PC-9 (cell line): ENCODE results near the gene UGT2A1. TPM values are rescaled to one million over a fixed set of nuclear protein-coding genes. Genes with fewer than 3 reads are reported as not detected.
A peak's percentile ranks its signal among the peaks of the same experiment; 100 is the strongest.
"Not testable (repeated sequence)": the region's sequence is repeated elsewhere in the genome, so short reads cannot be mapped to it uniquely, and the experiment has no call there.

Experiments
- BruUV-seq: library from RNA; stranded (reverse); fragments of 400-500 nt; replicated peaks from 2 replicates; lab custom pipeline; 2021; lab: Mats Ljungman, UMichigan
- CTCF ChIA-PET: fragments of 300-600 bp; sonication (Branson Sonifier 250); formaldehyde crosslinking; loops from one replicate; lab custom pipeline; 2022; ENCODE audit warnings: antibody characterized with exemption; lab: Charles Lee
- POLR2A ChIA-PET: fragments of 300-600 bp; sonication (Branson Sonifier 250); formaldehyde crosslinking; loops from one replicate; lab custom pipeline; 2022; ENCODE audit warnings: antibody characterized with exemption; ENCODE audit not compliant: unreplicated experiment; lab: Charles Lee
- DNase-seq, 2 experiments: peaks; one replicate each; pipeline versions ENCODE4 v3.0.0 to v3.0.0-alpha.2; 2015 to 2022; ENCODE audit warnings: mixed read lengths in 1 of 2
- H2AFZ ChIP-seq: fragments of 200-600 bp; sonication (generic); 2 replicates; pipeline ENCODE4 v1.8.1; 2017; ENCODE audit warnings: antibody characterized with exemption
- H3F3A ChIP-seq: fragments of 200-600 bp; sonication (generic); 2 replicates; pipeline ENCODE4 v1.8.1; 2017; ENCODE audit warnings: antibody characterized with exemption, mild to moderate bottlenecking, low read depth; ENCODE audit not compliant: insufficient read depth
- H3K27ac ChIP-seq: fragments of 200-600 bp; sonication (generic); 2 replicates; pipeline ENCODE4 v1.6.1; 2016; ENCODE audit warnings: mixed run types
- H3K27me3 ChIP-seq: fragments of 200-600 bp; sonication (generic); 2 replicates; pipeline ENCODE4 v1.6.1; 2016; ENCODE audit warnings: low read depth, mixed run types; ENCODE audit not compliant: insufficient read depth
- H3K36me3 ChIP-seq: fragments of 200-600 bp; sonication (generic); 2 replicates; pipeline ENCODE4 v1.6.1; 2016; ENCODE audit warnings: low read depth, mixed run types
- H3K4me1 ChIP-seq: fragments of 200-600 bp; sonication (generic); replicated peaks from 2 replicates; pipeline ENCODE4 v1.6.1; 2016; ENCODE audit warnings: mixed run types; ENCODE audit not compliant: insufficient read depth
- H3K4me2 ChIP-seq: fragments of 200-600 bp; sonication (generic); 2 replicates; pipeline ENCODE4 v1.6.1; 2017; ENCODE audit warnings: mixed run types
- H3K4me3 ChIP-seq: fragments of 200-600 bp; sonication (generic); 2 replicates; pipeline ENCODE4 v1.6.1; 2016; ENCODE audit warnings: mixed run types
- H3K79me2 ChIP-seq: fragments of 200-600 bp; sonication (generic); 2 replicates; pipeline ENCODE4 v1.6.1; 2017; ENCODE audit warnings: low read depth, mixed run types
- H3K9me2 ChIP-seq: fragments of 200-600 bp; sonication (generic); 2 replicates; pipeline ENCODE4 v1.8.1; 2017; ENCODE audit warnings: mild to moderate bottlenecking; ENCODE audit not compliant: insufficient read depth
- H3K9me3 ChIP-seq: fragments of 200-600 bp; sonication (generic); 2 replicates; pipeline ENCODE4 v1.8.1; 2016; ENCODE audit warnings: low read depth; ENCODE audit not compliant: insufficient read depth
- H4K20me1 ChIP-seq: fragments of 200-600 bp; sonication (generic); 2 replicates; pipeline ENCODE4 v1.8.1; 2017; ENCODE audit not compliant: insufficient read depth
- CTCF ChIP-seq: fragments of 200-600 bp; sonication (generic); conservative IDR thresholded peaks from 2 replicates; pipeline ENCODE4 v1.6.1; 2017; ENCODE audit warnings: mixed run types, antibody characterized with exemption, mild to moderate bottlenecking, moderate library complexity
- EZH2 ChIP-seq: fragments of 200-600 bp; sonication (generic); IDR thresholded peaks from 2 replicates; pipeline ENCODE4 v1.8.0; 2017; ENCODE audit warnings: antibody characterized with exemption, low read depth
- intact Hi-C: fragments of 100-400 bp; cut with micrococcal nuclease; formaldehyde crosslinking; loops from one replicate; pipeline ENCODE4 v1.10.0; 2022; ENCODE audit not compliant: unreplicated experiment
- total RNA-seq: library from RNA; stranded (reverse); gene quantifications from 2 replicates; pipeline ENCODE4 v1.2.3, GENCODE V29; 2021

Gene UGT2A1
- total RNA-seq, 1 experiment from 2014 or later = not detected

- H3K9me3 ChIP-seq = no peaks in the 10 kb centered on the region
- no peak overlapping the region for H3K27ac ChIP-seq
- H3K79me2 ChIP-seq = no peaks in the 10 kb centered on the region
- ChIA-PET CTCF (no interaction called here), POLR2A (no interaction called here)
- no peaks in the 10 kb centered on the region for H3K36me3 ChIP-seq
- no peak for DNase-seq
- TF ChIP-seq EZH2 = no peak
- no peak for TF ChIP-seq CTCF
- H2AFZ ChIP-seq = no peak overlapping the region
- H3K9me2 ChIP-seq = no peaks in the 10 kb centered on the region
- no peaks in the 10 kb centered on the region for H3K27me3 ChIP-seq
- H3K4me2 ChIP-seq = no peak overlapping the region
- no peaks in the 10 kb centered on the region for H4K20me1 ChIP-seq
- no peak overlapping the region for H3K4me3 ChIP-seq
- no TSS peak for BruUV-seq
- no peaks in the 10 kb centered on the region for H3F3A ChIP-seq
- no peaks in the 10 kb centered on the region for H3K4me1 ChIP-seq
- intact Hi-C loops = no loop called here
These were observed 15.6 kb upstream of the UGT2A1 start for GRCh38 chr4:69668680-69669079.

- BruUV-seq, H3K4me1 ChIP-seq, CTCF ChIA-PET, H3K36me3 ChIP-seq, H3K9me3 ChIP-seq, H3K9me2 ChIP-seq, H3K27ac ChIP-seq, intact Hi-C loops, POLR2A ChIA-PET, H4K20me1 ChIP-seq, H3F3A ChIP-seq, H3K79me2 ChIP-seq, H3K27me3 ChIP-seq: not testable (repeated sequence)
- peak in 1 of 2 experiments; percentile 15 for DNase-seq
- Histone ChIP-seq H2AFZ (peak overlapping the region; percentile 58; the same call in 1 of the 2 replicates), H3K4me2 (peak overlapping the region; percentile 60), H3K4me3 (peak overlapping the region; percentile 43; the same call in 1 of the 2 replicates)
These were observed 11.0 kb upstream of the UGT2A1 start for GRCh38 chr4:69664009-69664408.

- H3K27ac ChIP-seq = not testable (repeated sequence)
These were observed 8.2 kb upstream of the UGT2A1 start for GRCh38 chr4:69661130-69661803.

GRCh38 chr4:69658133-69658532 lies 5.1 kb upstream of the UGT2A1 start:
- Histone ChIP-seq H2AFZ (no peak overlapping the region), H3K36me3 (no peaks in the 10 kb centered on the region), H4K20me1 (no peaks in the 10 kb centered on the region), H3K4me1 (no peaks in the 10 kb centered on the region), H3K4me3 (no peak overlapping the region), H3K9me3 (no peaks in the 10 kb centered on the region), H3F3A (no peaks in the 10 kb centered on the region), H3K9me2 (no peaks in the 10 kb centered on the region), H3K27ac (no peak overlapping the region), H3K27me3 (no peaks in the 10 kb centered on the region), H3K79me2 (no peaks in the 10 kb centered on the region), H3K4me2 (no peak overlapping the region)
- TF ChIP-seq EZH2 (no peak), CTCF (no peak)
- intact Hi-C loops = no loop called here
- ChIA-PET CTCF (no interaction called here), POLR2A (no interaction called here)
- DNase-seq = no peak
- no TSS peak for BruUV-seq

More at GRCh38 chr4:69661130-69661803, 8.2 kb upstream of the UGT2A1 start:
- DNase-seq, intact Hi-C loops, H3K9me2 ChIP-seq, H3F3A ChIP-seq, H3K36me3 ChIP-seq, BruUV-seq, H3K79me2 ChIP-seq, H2AFZ ChIP-seq, H3K9me3 ChIP-seq, H3K4me2 ChIP-seq, CTCF ChIA-PET, POLR2A ChIA-PET, H3K4me1 ChIP-seq, H3K4me3 ChIP-seq, H4K20me1 ChIP-seq, H3K27me3 ChIP-seq: not testable (repeated sequence)
